GM21423 (cell line): ENCODE results near the gene UBE2L6.
A peak's percentile ranks its signal among the peaks of the same experiment; 100 is the strongest.

Experiments used
- ATAC-seq: cut with Tn5 transposase; IDR thresholded peaks from one replicate; pipeline ENCODE4 v1.9.1; 2021; ENCODE audit warnings: mild to moderate bottlenecking, moderate library complexity; ENCODE audit not compliant: unreplicated experiment

Gene UBE2L6

GRCh38 chr11:57567515-57568329, at the start of gene UBE2L6:
Gene UBE2L6 (minus strand): TSS chr11:57567672. CDS start chr11:57567611, 61 bp downstream.
- ATAC-seq: peak; percentile 64

GRCh38 chr11:57616595-57616994, 49.1 kb upstream of the UBE2L6 start:
- ATAC-seq: no peak

GRCh38 chr11:57615308-57615707, 47.8 kb upstream of the UBE2L6 start:
- no peak for ATAC-seq

GRCh38 chr11:57614234-57614772, 46.8 kb upstream of the UBE2L6 start:
- no peak for ATAC-seq

GRCh38 chr11:57610170-57610569, 42.7 kb upstream of the UBE2L6 start:
- no peak for ATAC-seq

GRCh38 chr11:57605028-57605420, 37.6 kb upstream of the UBE2L6 start:
- ATAC-seq: no peak

GRCh38 chr11:57604296-57605027, 37.0 kb upstream of the UBE2L6 start:
- no peak for ATAC-seq

GRCh38 chr11:57601297-57601696, 33.8 kb upstream of the UBE2L6 start:
- ATAC-seq: no peak

GRCh38 chr11:57599381-57599780, 31.9 kb upstream of the UBE2L6 start:
- no peak for ATAC-seq

GRCh38 chr11:57598831-57599155, 31.3 kb upstream of the UBE2L6 start:
- ATAC-seq: no peak

GRCh38 chr11:57597916-57598830, 30.7 kb upstream of the UBE2L6 start:
- no peak for ATAC-seq

- ATAC-seq: no peak
Measured at GRCh38 chr11:57597461-57597915, 30.0 kb upstream of the UBE2L6 start, which contains the start of gene SERPING1. Gene SERPING1 (plus strand): TSS chr11:57597685. CDS start chr11:57598271, 586 bp downstream.

- no peak for ATAC-seq
Measured at GRCh38 chr11:57596266-57596885, 28.9 kb upstream of the UBE2L6 start.

- ATAC-seq: no peak
Measured at GRCh38 chr11:57588046-57588710, 20.7 kb upstream of the UBE2L6 start.

GRCh38 chr11:57586711-57587245, 19.3 kb upstream of the UBE2L6 start:
- no peak for ATAC-seq

GRCh38 chr11:57585301-57585700, 17.8 kb upstream of the UBE2L6 start:
- ATAC-seq: no peak

- ATAC-seq: no peak
Measured at GRCh38 chr11:57584341-57584740, 16.9 kb upstream of the UBE2L6 start.

GRCh38 chr11:57574061-57574460, 6.6 kb upstream of the UBE2L6 start:
- ATAC-seq: no peak

GRCh38 chr11:57571606-57572005, 4.1 kb upstream of the UBE2L6 start:
- no peak for ATAC-seq
